Hepatocyte (in vitro differentiated cells): ENCODE measurements around the gene FRAT2. TPM values are rescaled to one million over a fixed set of nuclear protein-coding genes. Genes with fewer than 3 reads are reported as not detected.

ENCODE experiments used
- DNase-seq: peaks from one replicate; pipeline ENCODE4 v3.0.0-alpha.2; 2016; ENCODE audit warnings: low spot score
- H2AFZ ChIP-seq: fragments of 200-600 bp; sonication (generic); 2 replicates; pipeline ENCODE4 v1.6.0; 2016; ENCODE audit warnings: antibody characterized with exemption, mild to moderate bottlenecking
- H3K27ac ChIP-seq: fragments of 200-600 bp; sonication (generic); 2 replicates; pipeline ENCODE4 v1.5.1; 2016; ENCODE audit warnings: mild to moderate bottlenecking
- H3K27me3 ChIP-seq: fragments of 200-600 bp; sonication (generic); 2 replicates; pipeline ENCODE4 v1.6.1; 2016
- H3K36me3 ChIP-seq: fragments of 200-600 bp; sonication (generic); replicated peaks from 2 replicates; pipeline ENCODE4 v1.5.1; 2016; ENCODE audit warnings: low read depth; ENCODE audit not compliant: insufficient read depth
- H3K4me1 ChIP-seq: fragments of 200-600 bp; sonication (generic); 2 replicates; pipeline ENCODE4 v1.5.1; 2016; ENCODE audit warnings: mild to moderate bottlenecking, moderate library complexity; ENCODE audit not compliant: insufficient read depth
- H3K4me2 ChIP-seq: fragments of 200-600 bp; sonication (generic); 2 replicates; pipeline ENCODE4 v1.6.0; 2016
- H3K4me3 ChIP-seq: fragments of 200-600 bp; sonication (generic); 2 replicates; pipeline ENCODE4 v1.5.1; 2016; ENCODE audit warnings: mild to moderate bottlenecking
- H3K79me2 ChIP-seq: fragments of 200-600 bp; sonication (generic); 2 replicates; pipeline ENCODE4 v1.6.0; 2017; ENCODE audit warnings: mild to moderate bottlenecking
- H3K9me2 ChIP-seq: fragments of 200-600 bp; sonication (generic); replicated peaks from 2 replicates; pipeline ENCODE4 v1.6.0; 2017; ENCODE audit warnings: mild to moderate bottlenecking; ENCODE audit not compliant: insufficient read depth
- H3K9me3 ChIP-seq: fragments of 200-600 bp; sonication (generic); 2 replicates; pipeline ENCODE4 v1.5.1; 2016; ENCODE audit warnings: low read depth, mild to moderate bottlenecking
- H4K20me1 ChIP-seq: fragments of 200-600 bp; sonication (generic); 2 replicates; pipeline ENCODE4 v1.6.0; 2016; ENCODE audit warnings: mild to moderate bottlenecking; ENCODE audit not compliant: insufficient read depth, poor library complexity, severe bottlenecking
- CTCF ChIP-seq: fragments of 200-600 bp; sonication (generic); IDR thresholded peaks from 2 replicates; pipeline ENCODE4 v1.5.1; 2016; ENCODE audit warnings: antibody characterized with exemption, mild to moderate bottlenecking; ENCODE audit not compliant: poor library complexity
- EZH2 ChIP-seq: fragments of 200-600 bp; sonication (generic); IDR thresholded peaks from 2 replicates; pipeline ENCODE4 v1.6.1; 2016; ENCODE audit warnings: antibody characterized with exemption, mild to moderate bottlenecking, borderline replicate concordance
- EZH2phosphoT487 ChIP-seq: fragments of 200-600 bp; sonication (generic); IDR thresholded peaks from one replicate; pipeline ENCODE4 v1.6.1; 2018; ENCODE audit warnings: antibody characterized with exemption, mild to moderate bottlenecking, low read depth, moderate library complexity; ENCODE audit not compliant: unreplicated experiment, severe bottlenecking
- WGBS: methylation state at CpG from one replicate; pipeline ENCODE4 v1.1.6; 2016; ENCODE audit warnings: low lambda C conversion rate; ENCODE audit errors: missing lambda C conversion rate; 5-methylcytosine and 5-hydroxymethylcytosine counted together
- polyA plus RNA-seq: library from polyadenylated mRNA; unstranded; fragments of >200 nt; fragmentation: Nextera tagmentation; extraction: Ambion mirVana; gene quantifications from 2 replicates; pipeline ENCODE4 v1.2.1, GENCODE V29; 2016
- total RNA-seq: library from RNA; depleted of rRNA; stranded (reverse); fragments of >200 nt; gene quantifications from 2 replicates; pipeline ENCODE4 v1.2.3, GENCODE V29; 2014

The FRAT2 gene
- total and polyA plus RNA-seq, 2 experiments from 2014 or later = 27.4 to 29.4 TPM

DNA sequence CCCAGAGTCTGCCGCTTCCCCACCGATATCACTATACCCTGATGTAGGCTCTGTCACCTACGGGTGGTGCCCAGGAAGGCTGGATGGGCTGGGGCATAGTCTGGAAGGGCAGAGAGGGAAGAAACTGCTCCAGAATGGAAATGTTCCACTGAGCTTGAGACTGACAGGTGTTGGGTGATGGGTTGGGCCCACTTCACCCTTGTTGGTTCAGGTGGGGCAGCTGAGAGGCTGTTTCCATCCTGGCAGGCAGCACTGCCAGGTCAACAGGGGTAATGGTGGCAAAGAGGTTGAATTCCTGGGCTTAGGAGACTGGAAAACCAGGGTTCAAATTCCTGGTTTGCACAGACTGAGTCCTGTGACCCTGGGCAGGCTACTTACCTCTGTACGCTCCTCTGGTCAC lies 28.5 kb upstream of the FRAT2 start:
- H3K27me3 ChIP-seq = no peaks in the 10 kb centered on the region
- WGBS = 97% methylated on average over 4 of the region's 4 CpGs

GRCh38 chr10:97362310-97363033 lies 27.9 kb upstream of the FRAT2 start:
- TF ChIP-seq EZH2 = no peak
- no peak for TF ChIP-seq EZH2phosphoT487
- Histone ChIP-seq H3K36me3 (no peaks in the 10 kb centered on the region), H3K4me1 (no peaks in the 10 kb centered on the region), H3K4me3 (no peak overlapping the region), H3K79me2 (no peaks in the 10 kb centered on the region), H2AFZ (no peak overlapping the region), H4K20me1 (no peaks in the 10 kb centered on the region), H3K27me3 (no peaks in the 10 kb centered on the region), H3K4me2 (no peak overlapping the region), H3K9me2 (no peaks in the 10 kb centered on the region), H3K9me3 (no peaks in the 10 kb centered on the region), H3K27ac (no peak overlapping the region)
- DNase-seq = no peak
- whole genome bisulfite sequencing = 91% methylated on average over 11 of the region's 11 CpGs

More for the DNA sequence above, 28.5 kb upstream of the FRAT2 start:
- H4K20me1 ChIP-seq = no peaks in the 10 kb centered on the region
- no peaks in the 10 kb centered on the region for H3K9me2 ChIP-seq
- DNase-seq = no peak
- TF ChIP-seq EZH2 = no peak
- H3K4me3 ChIP-seq = no peak overlapping the region
- H3K27ac ChIP-seq = no peak overlapping the region
- H3K4me2 ChIP-seq = no peak overlapping the region
- H3K79me2 ChIP-seq = no peaks in the 10 kb centered on the region
- no peaks in the 10 kb centered on the region for H3K36me3 ChIP-seq
- H3K4me1 ChIP-seq = no peaks in the 10 kb centered on the region
- no peaks in the 10 kb centered on the region for H3K9me3 ChIP-seq
- no peak overlapping the region for H2AFZ ChIP-seq

GRCh38 chr10:97361537-97361901 lies 27.0 kb upstream of the FRAT2 start:
- no peaks in the 10 kb centered on the region for H3K36me3 ChIP-seq
- over 99% methylated on average over 11 of the region's 11 CpGs for WGBS
- H3K4me3 ChIP-seq = no peak overlapping the region
- no peaks in the 10 kb centered on the region for H3K4me1 ChIP-seq
- H3K9me3 ChIP-seq = no peaks in the 10 kb centered on the region
- no peaks in the 10 kb centered on the region for H3K27me3 ChIP-seq
- no peak overlapping the region for H3K27ac ChIP-seq
- no peaks in the 10 kb centered on the region for H3K9me2 ChIP-seq
- H3K79me2 ChIP-seq = no peaks in the 10 kb centered on the region
- H3K4me2 ChIP-seq = no peak overlapping the region
- no peaks in the 10 kb centered on the region for H4K20me1 ChIP-seq
- DNase-seq = no peak
- no peak for TF ChIP-seq CTCF
- no peak for TF ChIP-seq EZH2phosphoT487
- no peak for TF ChIP-seq EZH2
- H2AFZ ChIP-seq = no peak overlapping the region

GRCh38 chr10:97360705-97361536 lies 26.4 kb upstream of the FRAT2 start:
- no peak overlapping the region for H3K4me2 ChIP-seq
- H3K4me3 ChIP-seq = no peak overlapping the region
- no peaks in the 10 kb centered on the region for H3K27me3 ChIP-seq
- no peaks in the 10 kb centered on the region for H3K79me2 ChIP-seq
- DNase-seq = no peak
- no peak overlapping the region for H3K27ac ChIP-seq
- TF ChIP-seq EZH2phosphoT487 (no peak), CTCF (no peak), EZH2 (no peak)
- H3K4me1 ChIP-seq = no peaks in the 10 kb centered on the region
- H2AFZ ChIP-seq = no peak overlapping the region
- no peaks in the 10 kb centered on the region for H3K9me2 ChIP-seq
- 95% methylated on average over 11 of the region's 11 CpGs for WGBS
- H4K20me1 ChIP-seq = no peaks in the 10 kb centered on the region
- H3K36me3 ChIP-seq = no peaks in the 10 kb centered on the region
- no peaks in the 10 kb centered on the region for H3K9me3 ChIP-seq
